Astrocyte of the cerebellum (primary cell): ENCODE data around the gene ASCL5.

ENCODE experiments used
- DNase-seq: peaks from one replicate; pipeline ENCODE4 v3.0.0-alpha.2; 2011; ENCODE audit warnings: low read depth
- H3K4me3 ChIP-seq: 2 replicates; pipeline ENCODE4 v1.5.1; 2011; ENCODE audit warnings: mild to moderate bottlenecking, low read depth, low read length, moderate library complexity
- CTCF ChIP-seq: IDR thresholded peaks from 2 replicates; pipeline ENCODE4 v1.5.1; 2012; ENCODE audit warnings: low read length, low read depth, moderate library complexity, mild to moderate bottlenecking; ENCODE audit errors: missing control alignments
- in situ Hi-C: cut with HindIII; loops from 2 replicates; pipeline ENCODE4 v1.10.0; 2017; ENCODE audit warnings: low sequenced_read_pairs

Gene ASCL5

GRCh38 chr1:201095581-201095980 is 31.4 kb downstream of the ASCL5 start:
- TF ChIP-seq CTCF: no peak
- no peak for DNase-seq
- no peak overlapping the region for H3K4me3 ChIP-seq
- in situ Hi-C loops: no loop called here

- DNase-seq: no peak
- in situ Hi-C loops: no loop called here
- TF ChIP-seq CTCF: no peak
- H3K4me3 ChIP-seq: no peak overlapping the region
Measured at GRCh38 chr1:201094832-201095231, 32.2 kb downstream of the ASCL5 start.

- in situ Hi-C loops: no loop called here
- H3K4me3 ChIP-seq: no peak overlapping the region
- TF ChIP-seq CTCF: no peak
- DNase-seq: no peak
Measured at GRCh38 chr1:201093962-201094361, 33.0 kb downstream of the ASCL5 start.

- in situ Hi-C loops: no loop called here
- DNase-seq: no peak
- TF ChIP-seq CTCF: no peak
- H3K4me3 ChIP-seq: no peak overlapping the region
Measured at GRCh38 chr1:201093561-201093960, 33.4 kb downstream of the ASCL5 start.

- H3K4me3 ChIP-seq: no peak overlapping the region
- no peak for TF ChIP-seq CTCF
- no peak for DNase-seq
- in situ Hi-C loops: no loop called here
Measured at GRCh38 chr1:201092738-201093137, 34.2 kb downstream of the ASCL5 start.

GRCh38 chr1:201091256-201091655 is 35.7 kb downstream of the ASCL5 start:
- TF ChIP-seq CTCF: no peak

GRCh38 chr1:201090541-201090940 is 36.4 kb downstream of the ASCL5 start:
- no peak for TF ChIP-seq CTCF
- no peak for DNase-seq
- in situ Hi-C loops: no loop called here
- no peak overlapping the region for H3K4me3 ChIP-seq

More at GRCh38 chr1:201091256-201091655, 35.7 kb downstream of the ASCL5 start:
- in situ Hi-C loops: no loop called here
- DNase-seq: no peak
- no peak overlapping the region for H3K4me3 ChIP-seq
